DMS53 treated with DMSO at 0.1 percent for 48 hours (cell line): ENCODE results near the gene PKP1.

Experiments used
- DNase-seq: peaks from one replicate; lab custom pipeline; 2025; ENCODE audit not compliant: unreplicated experiment; lab: John Stamatoyannopoulos, UW

The PKP1 gene

GRCh38 chr1:201364808-201365105 lies 81.5 kb downstream of the PKP1 start:
- no peak for DNase-seq

- DNase-seq, result no peak
These were observed 81.9 kb downstream of the PKP1 start for GRCh38 chr1:201365251-201365650.

- DNase-seq, result no peak
These were observed 83.4 kb downstream of the PKP1 start for GRCh38 chr1:201366696-201367095.

- DNase-seq, result no peak
These were observed 85.9 kb downstream of the PKP1 start for GRCh38 chr1:201369209-201369608.

DNA sequence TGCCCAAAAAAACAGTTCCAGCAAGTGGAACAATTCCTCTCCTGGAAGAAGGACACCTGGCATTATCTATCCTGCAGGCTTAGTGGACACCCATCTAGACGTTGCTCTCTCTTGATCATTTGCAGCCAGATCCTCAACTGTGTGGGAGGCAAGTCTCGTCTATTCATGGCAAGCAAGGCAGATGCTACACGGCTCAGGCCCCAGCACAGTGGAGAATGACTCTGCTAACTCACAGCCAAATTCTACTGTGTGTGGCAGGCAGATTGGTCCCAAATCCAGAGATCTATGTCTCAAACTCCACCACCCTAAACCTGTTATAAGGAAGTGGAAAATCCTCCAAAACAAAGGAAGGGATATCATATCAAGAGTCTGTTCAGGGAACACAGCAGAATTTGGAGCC lies 87.2 kb downstream of the PKP1 start:
- DNase-seq, result no peak

DNA sequence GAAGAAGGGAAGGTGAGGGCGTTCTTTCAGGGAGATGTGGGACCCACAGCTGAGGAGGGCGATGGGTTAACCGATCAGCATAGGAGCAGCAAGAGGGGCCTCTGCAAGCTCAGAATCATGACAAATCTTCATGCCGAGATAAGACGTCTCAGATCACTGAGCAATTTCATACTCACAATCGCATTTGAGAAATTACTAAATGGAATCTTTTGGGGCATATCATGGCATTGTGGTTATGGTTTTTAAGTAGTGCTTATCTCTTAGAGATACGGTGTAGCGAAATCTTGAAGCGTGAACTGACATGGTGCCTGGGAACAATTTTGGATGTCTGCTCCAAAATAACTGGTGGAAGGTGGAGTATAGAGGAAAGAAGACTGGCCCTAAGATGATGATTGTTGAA lies 88.0 kb downstream of the PKP1 start:
- DNase-seq, result no peak

GRCh38 chr1:201371792-201372191 lies 88.5 kb downstream of the PKP1 start:
- DNase-seq, result no peak

GRCh38 chr1:201374364-201374763 lies 91.1 kb downstream of the PKP1 start:
- no peak for DNase-seq

- no peak for DNase-seq
These were observed 91.9 kb downstream of the PKP1 start for GRCh38 chr1:201375169-201375568.

- DNase-seq, result no peak
These were observed 92.8 kb downstream of the PKP1 start for GRCh38 chr1:201376107-201376463.

DNA sequence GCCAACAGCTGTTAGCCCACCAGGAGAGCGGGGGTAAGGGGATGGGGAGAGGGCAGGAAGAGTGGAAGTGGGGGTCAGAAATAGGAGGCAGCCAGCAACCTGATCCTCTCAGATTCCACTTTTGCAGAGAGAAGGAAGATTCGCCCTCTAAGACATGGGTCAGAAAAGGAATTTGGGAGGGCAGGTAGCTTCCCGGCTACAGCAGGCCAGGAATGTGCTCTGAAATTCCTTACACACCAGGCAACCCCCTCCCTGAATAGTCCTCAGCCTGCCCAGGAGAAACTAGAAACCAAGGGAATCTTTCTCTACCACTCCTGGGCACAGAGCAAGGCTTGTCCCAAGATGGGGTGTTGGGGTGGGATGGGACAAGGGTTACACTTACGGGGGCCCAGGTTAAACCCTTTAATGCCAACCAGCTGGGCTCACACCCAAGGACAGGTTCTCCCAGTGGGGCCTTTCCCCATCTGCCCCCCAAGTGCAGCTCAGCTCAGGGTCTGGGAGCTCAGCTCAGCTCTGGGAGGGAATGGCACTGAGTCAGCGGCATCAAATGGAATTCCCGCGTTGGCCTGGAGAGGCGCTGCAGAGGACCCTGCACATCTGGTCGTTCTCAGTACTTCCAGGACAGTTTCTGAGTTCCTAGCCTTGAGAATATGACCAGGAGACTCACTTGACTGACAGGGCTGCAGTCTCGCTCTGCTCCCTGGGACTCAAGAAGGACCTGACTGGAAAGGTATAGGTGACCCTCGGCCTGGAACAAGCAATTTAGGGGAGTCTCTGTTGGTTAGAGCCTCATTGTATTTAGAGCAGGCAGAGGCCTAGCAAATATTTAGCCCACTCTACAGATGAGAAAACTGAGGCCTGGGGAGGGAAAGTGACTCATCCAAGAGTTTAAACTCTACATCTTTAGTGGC lies 93.4 kb downstream of the PKP1 start:
- DNase-seq, result peak; percentile 29

- no peak for DNase-seq
These were observed 94.3 kb downstream of the PKP1 start, which contains the start of gene TNNT2 for GRCh38 chr1:201377611-201378092. Gene TNNT2 (minus strand): TSS chr1:201377680. CDS start chr1:201373254, 4,426 bp downstream.

DNA sequence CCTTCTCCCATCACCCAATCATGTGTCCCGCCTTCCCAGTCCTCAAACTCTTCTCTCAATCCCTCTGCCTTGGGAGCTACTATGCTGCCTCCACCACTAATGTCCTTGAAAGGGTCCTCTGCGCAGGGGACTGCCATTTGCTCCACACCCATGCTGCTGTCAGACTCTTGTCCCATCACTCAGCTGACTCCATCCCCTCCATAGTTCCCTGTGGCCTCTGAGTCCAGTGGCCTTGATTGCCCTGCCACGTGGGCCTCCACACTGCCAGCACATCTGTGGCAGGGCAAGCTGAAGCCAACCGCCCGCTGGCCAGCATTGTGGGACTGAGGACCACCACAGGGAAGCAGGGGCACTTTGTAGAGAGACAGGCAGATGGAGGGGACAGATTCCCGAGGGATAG lies 95.5 kb downstream of the PKP1 start:
- no peak for DNase-seq

DNA sequence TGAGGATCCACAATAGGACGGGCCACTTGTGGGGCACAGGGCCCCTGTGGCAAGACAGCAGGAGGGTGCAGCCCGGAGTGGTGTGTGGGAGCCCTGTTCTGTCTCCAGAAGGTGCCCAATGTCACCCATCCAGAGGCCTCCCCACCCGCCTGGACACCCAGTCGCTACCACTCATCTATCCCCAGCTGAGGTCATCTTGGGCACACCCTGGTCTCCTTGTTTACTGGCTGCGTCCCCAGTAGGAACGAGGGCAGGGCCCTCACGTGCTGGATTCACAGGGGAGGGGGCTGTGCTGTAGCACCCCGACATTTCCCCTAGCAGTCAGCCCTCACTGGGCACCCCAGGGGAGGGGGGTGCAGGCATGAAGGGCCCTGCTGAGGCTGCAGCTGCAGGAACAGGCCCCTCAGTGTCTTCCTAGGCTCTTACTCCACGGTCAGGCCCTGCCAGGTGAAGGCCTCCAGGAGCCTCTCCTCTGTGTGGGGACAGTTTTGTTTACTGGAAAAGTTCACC lies 96.5 kb downstream of the PKP1 start:
- no peak for DNase-seq

DNA sequence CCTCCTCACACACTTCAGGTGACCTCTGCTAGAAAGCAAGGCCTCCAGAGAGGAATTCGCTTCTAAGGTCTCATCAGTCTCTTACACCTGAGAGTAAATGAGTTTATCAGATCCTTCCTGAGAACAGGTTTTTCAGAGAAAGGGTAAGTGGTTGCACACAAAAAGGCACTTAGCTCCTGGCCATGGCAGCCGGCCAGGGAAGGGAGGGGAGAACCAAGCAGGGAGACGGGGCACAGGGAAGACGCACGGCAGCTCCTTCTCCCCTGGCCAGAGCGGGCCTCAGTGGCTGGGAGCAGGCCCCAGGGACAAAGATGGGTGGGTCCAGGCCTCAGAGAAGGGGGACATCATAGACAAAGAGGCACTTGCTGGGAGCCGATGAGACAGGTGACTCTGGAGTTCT lies 97.8 kb downstream of the PKP1 start:
- DNase-seq, result peak; percentile 40
